ENCODE data around the gene ZNF385B. TPM values are rescaled to one million over a fixed set of nuclear protein-coding genes. Genes with fewer than 3 reads are reported as not detected.

Gene ZNF385B
- total RNA-seq, 2 experiments from 2014 or later = 113 to 178 TPM

DNA sequence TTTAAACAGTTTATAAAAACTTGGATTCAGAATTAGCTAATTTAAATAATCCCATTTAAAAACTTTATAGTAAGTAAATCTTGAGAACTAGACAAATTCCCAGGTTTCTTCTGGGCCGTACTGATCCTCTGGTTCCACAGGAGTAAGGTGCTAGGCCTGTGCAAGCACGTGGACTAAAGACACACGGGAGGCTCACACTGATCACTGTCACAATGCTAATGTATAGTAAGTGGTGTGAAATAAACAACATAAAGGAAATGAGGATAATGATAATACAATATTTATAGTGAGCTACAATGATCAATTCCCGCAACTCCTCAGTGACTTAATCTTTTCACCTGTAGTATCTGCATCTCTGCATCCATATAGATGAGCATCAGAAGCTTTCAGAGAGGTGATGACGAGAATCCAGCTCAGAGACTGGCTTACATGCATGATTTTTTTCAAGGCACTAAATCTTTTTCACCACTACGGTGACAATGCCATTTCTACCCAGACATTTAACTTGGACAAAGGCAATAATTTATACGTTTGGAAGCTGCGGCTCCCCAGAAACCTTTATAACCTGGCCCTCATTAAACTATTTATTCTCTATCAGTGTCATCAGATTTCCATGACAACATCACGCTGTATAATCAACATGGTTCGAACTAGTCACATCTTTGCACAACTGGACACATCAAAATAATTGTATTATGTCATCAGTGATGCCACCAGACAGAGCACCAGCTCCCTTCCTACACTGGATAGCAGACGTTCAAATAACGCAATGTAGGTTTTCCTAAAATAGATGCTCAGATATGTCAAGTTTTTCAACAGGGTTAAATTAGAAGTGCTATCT is 196.2 kb downstream of the ZNF385B start:
- H2AFZ ChIP-seq (ENCODE audit: low read length) = no peak overlapping the region
- no peak overlapping the region for H3K4me3 ChIP-seq (ENCODE audit: low read depth, low read length, poor library complexity, severe bottlenecking)
- TF ChIP-seq, protein P1, sequence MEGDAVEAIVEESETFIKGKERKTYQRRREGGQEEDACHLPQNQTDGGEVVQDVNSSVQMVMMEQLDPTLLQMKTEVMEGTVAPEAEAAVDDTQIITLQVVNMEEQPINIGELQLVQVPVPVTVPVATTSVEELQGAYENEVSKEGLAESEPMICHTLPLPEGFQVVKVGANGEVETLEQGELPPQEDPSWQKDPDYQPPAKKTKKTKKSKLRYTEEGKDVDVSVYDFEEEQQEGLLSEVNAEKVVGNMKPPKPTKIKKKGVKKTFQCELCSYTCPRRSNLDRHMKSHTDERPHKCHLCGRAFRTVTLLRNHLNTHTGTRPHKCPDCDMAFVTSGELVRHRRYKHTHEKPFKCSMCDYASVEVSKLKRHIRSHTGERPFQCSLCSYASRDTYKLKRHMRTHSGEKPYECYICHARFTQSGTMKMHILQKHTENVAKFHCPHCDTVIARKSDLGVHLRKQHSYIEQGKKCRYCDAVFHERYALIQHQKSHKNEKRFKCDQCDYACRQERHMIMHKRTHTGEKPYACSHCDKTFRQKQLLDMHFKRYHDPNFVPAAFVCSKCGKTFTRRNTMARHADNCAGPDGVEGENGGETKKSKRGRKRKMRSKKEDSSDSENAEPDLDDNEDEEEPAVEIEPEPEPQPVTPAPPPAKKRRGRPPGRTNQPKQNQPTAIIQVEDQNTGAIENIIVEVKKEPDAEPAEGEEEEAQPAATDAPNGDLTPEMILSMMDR (conservative IDR thresholded peaks at IDR 0.05; ENCODE audit: low read length) = no peak
- no peak for TF ChIP-seq EZH2phosphoT487 (IDR thresholded peaks at IDR 0.05; ENCODE audit: borderline replicate concordance, low read depth, low read length)
- H3K4me1 ChIP-seq (ENCODE audit: insufficient read depth, low read length, poor library complexity, severe bottlenecking) = no peaks in the 10 kb centered on the region
- intact Hi-C loops (cut with micrococcal nuclease; ENCODE audit: unreplicated experiment) = no loop called here
- H3K27ac ChIP-seq (ENCODE audit: low read depth, low read length, poor library complexity, severe bottlenecking) = no peak overlapping the region
- H3K9me2 ChIP-seq (ENCODE audit: insufficient read depth, low read length) = no peaks in the 10 kb centered on the region
- H3K9me3 ChIP-seq (ENCODE audit: low read length) = no peaks in the 10 kb centered on the region
- 0 out of 2 replicates have a peak, but pooled peaks cover 6% of the 10 kb centered on the region for H3K79me2 ChIP-seq (ENCODE audit: insufficient read depth, low read depth, low read length)
- POLR2A ChIA-PET = interaction anchor here (1.0 kb wide), 1 partner anchor 32 kb away, joined by 3 read pairs; no protein-coding TSS in a partner anchor
- no TSS peak for BruUV-seq (replicated peaks)
- no peak overlapping the region for H3K4me2 ChIP-seq (ENCODE audit: low read length)
- H4K20me1 ChIP-seq (ENCODE audit: insufficient read depth, low read length) = no peaks in the 10 kb centered on the region; the same call in 1 of the 2 replicates
- H3K36me3 ChIP-seq (ENCODE audit: insufficient read depth, low read length) = peaks cover 53% of the 10 kb centered on the region
- no peak for DNase-seq (ENCODE audit: low spot score)
- CTCF ChIA-PET (ENCODE audit: unreplicated experiment) = no interaction called here

DNA sequence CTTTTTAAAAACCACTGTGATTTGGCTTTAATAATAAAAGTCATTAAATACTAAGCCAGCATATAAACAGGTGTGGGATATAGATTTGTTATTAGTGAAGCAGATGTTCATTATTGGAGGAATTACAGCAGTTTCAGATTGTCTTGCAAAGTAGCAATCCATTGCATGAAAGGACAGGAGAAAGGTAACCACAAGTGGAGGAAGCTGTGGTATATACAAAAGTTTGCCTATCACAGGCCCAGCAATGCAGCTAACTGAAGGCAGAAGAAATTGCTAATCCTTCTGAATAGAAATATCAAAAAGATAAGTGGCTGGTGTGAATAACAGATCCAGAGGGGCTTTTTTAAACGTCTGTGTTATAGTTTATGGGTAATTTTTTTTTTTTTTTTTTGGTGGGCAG is 199.4 kb downstream of the ZNF385B start:
- no peak overlapping the region for H2AFZ ChIP-seq (ENCODE audit: low read length)
- peaks cover 51% of the 10 kb centered on the region; the same call in 1 of the 2 replicates for H3K36me3 ChIP-seq (ENCODE audit: insufficient read depth, low read length)
- H3K4me3 ChIP-seq (ENCODE audit: low read depth, low read length, poor library complexity, severe bottlenecking) = no peak overlapping the region
- no peaks in the 10 kb centered on the region for H3K4me1 ChIP-seq (ENCODE audit: insufficient read depth, low read length, poor library complexity, severe bottlenecking)
- no peak overlapping the region for H3K4me2 ChIP-seq (ENCODE audit: low read length)
- H3K27ac ChIP-seq (ENCODE audit: low read depth, low read length, poor library complexity, severe bottlenecking) = no peak overlapping the region
- ChIA-PET POLR2A (interaction anchor here (1.1 to 1.2 kb wide), 3 partner anchors 9 to 26 kb away, joined by 3 to 4 read pairs (median 4); no protein-coding TSS in a partner anchor), CTCF (ENCODE audit: unreplicated experiment) (no interaction called here)
- intact Hi-C loops (cut with micrococcal nuclease; ENCODE audit: unreplicated experiment) = no loop called here
- no TSS peak for BruUV-seq (replicated peaks)
- H3K79me2 ChIP-seq (ENCODE audit: insufficient read depth, low read depth, low read length) = 0 out of 2 replicates have a peak, but pooled peaks cover 12% of the 10 kb centered on the region
- H4K20me1 ChIP-seq (ENCODE audit: insufficient read depth, low read length) = no peaks in the 10 kb centered on the region; the same call in 1 of the 2 replicates
- H3K9me2 ChIP-seq (ENCODE audit: insufficient read depth, low read length) = no peaks in the 10 kb centered on the region
- H3K9me3 ChIP-seq (ENCODE audit: low read length) = no peaks in the 10 kb centered on the region
- no peak for TF ChIP-seq EZH2phosphoT487 (IDR thresholded peaks at IDR 0.05; ENCODE audit: borderline replicate concordance, low read depth, low read length)
- TF ChIP-seq, protein P1 (conservative IDR thresholded peaks at IDR 0.05; ENCODE audit: low read length) = no peak
- DNase-seq (ENCODE audit: low spot score) = no peak

All from OCI-LY7 (cell line).